Stomach (tissue), 9 donors: ENCODE data around the gene TBATA. TPM values are rescaled to one million over a fixed set of nuclear protein-coding genes. Genes with fewer than 3 reads are reported as not detected.

Experiments
- DNase-seq, 2 donors: peaks; one replicate each; pipeline versions ENCODE4 v3.0.0 to v3.0.0-alpha.2; 2013 to 2019
- H3K27ac ChIP-seq, 5 donors: fragments of 200-600 bp in 4 of 5; sonication (generic) in 4 of 5; one replicate each; pipeline ENCODE4 v1.5.1; 2013 to 2019; ENCODE audit warnings: mild to moderate bottlenecking in 1 of 5, moderate library complexity in 1 of 5
- H3K27me3 ChIP-seq, 3 donors: fragments of 200-600 bp; sonication (generic); one replicate each; pipeline ENCODE4 v1.5.1; 2017 to 2019; ENCODE audit warnings: mixed run types in 1 of 3
- H3K36me3 ChIP-seq, 4 donors: fragments of 200-600 bp; sonication (generic); 1 replicate in 3 of 4; 2 replicates in 1 of 4; pipeline ENCODE4 v1.5.1; 2016 to 2019
- H3K4me1 ChIP-seq, 4 donors: fragments of 200-600 bp; sonication (generic); one replicate each; pipeline ENCODE4 v1.5.1; 2016 to 2019
- H3K4me3 ChIP-seq, 4 donors: fragments of 200-600 bp; sonication (generic) in 3 of 4; one replicate each; pipeline ENCODE4 v1.5.1; 2016 to 2019; ENCODE audit warnings: mild to moderate bottlenecking in 1 of 4
- H3K9me3 ChIP-seq, 4 donors: fragments of 200-600 bp; sonication (generic); one replicate each; pipeline ENCODE4 v1.5.1; 2016 to 2019
- CTCF ChIP-seq, 7 experiments: fragments of 450-650 bp in 4 of 7; fragments of 200-600 bp in 3 of 7; sonication (generic) in 3 of 7; IDR thresholded peaks; one replicate each; pipeline ENCODE4 v1.5.1; 2016 to 2019; ENCODE audit warnings: antibody characterized with exemption in 7 of 7, control low read depth in 2 of 7, mild to moderate bottlenecking in 1 of 7
- EP300 ChIP-seq: sonication (generic); formaldehyde crosslinking; IDR thresholded peaks from one replicate; pipeline ENCODE4 v1.6.1; 2017; ENCODE audit warnings: antibody characterized with exemption
- POLR2A ChIP-seq, 4 donors: fragments of 450-650 bp; IDR thresholded peaks; one replicate each; pipeline ENCODE4 v1.6.1; 2016; ENCODE audit warnings: antibody characterized with exemption in 4 of 4, control low read depth in 2 of 4, mild to moderate bottlenecking in 1 of 4, moderate library complexity in 1 of 4
- POLR2AphosphoS5 ChIP-seq, 3 donors: sonication (generic); formaldehyde crosslinking; IDR thresholded peaks; one replicate each; pipeline ENCODE4 v1.6.1; 2016; ENCODE audit warnings: antibody characterized with exemption in 3 of 3
- WGBS, 5 donors: extraction: QIAGEN DNeasy Blood & Tissue Kit in 3 of 5; methylation state at CpG; one replicate each; pipeline versions ENCODE4 v1.1.5 to v1.1.7; 2013 to 2018; 5-methylcytosine and 5-hydroxymethylcytosine counted together
- intact Hi-C: fragments of 100-400 bp; cut with DNase I; formaldehyde crosslinking; loops from one replicate; pipeline ENCODE4 v1.15.1; 2023; ENCODE audit warnings: low total_unique reads
- polyA plus RNA-seq, 3 donors: library from polyadenylated mRNA; stranded (reverse); fragments of 200-250 nt; gene quantifications; one replicate each; pipeline ENCODE4 v1.2.3, GENCODE V29; 2013
- total RNA-seq, 5 donors: library from RNA; depleted of rRNA; stranded (reverse); fragments of >200 nt; gene quantifications; one replicate each; pipeline versions ENCODE4 v1.1.0 to v1.2.3, GENCODE V29; 2014 to 2016
- donor health status: healthy with polysubstance abuse.
- donor health status: Bipolar disorder and iron deficiency.
- donor health status: healthy.

TBATA gene
- total and polyA plus RNA-seq, 8 donors, result not detected

- no peak overlapping the region for H3K27ac ChIP-seq
- no peak for DNase-seq
- 91 to 100% (median 96%) methylated on average over 1 of the region's 1 CpG for WGBS, 5 donors
- no peak overlapping the region for H3K4me3 ChIP-seq
- H3K27me3 ChIP-seq, result no peaks in the 10 kb centered on the region
- no peaks in the 10 kb centered on the region for H3K36me3 ChIP-seq
- H3K9me3 ChIP-seq, result no peaks in the 10 kb centered on the region
- intact Hi-C loops, result no loop called here
- TF ChIP-seq POLR2A (IDR thresholded peaks at IDR 0.05) (no peak), POLR2AphosphoS5 (IDR thresholded peaks at IDR 0.05) (no peak), EP300 (no peak)
- H3K4me1 ChIP-seq, result peaks cover 0 to 5% (median 0%) of the 10 kb centered on the region in 4 donors
These were observed 52.1 kb downstream of the TBATA start for GRCh38 chr10:70733051-70733450.

DNA sequence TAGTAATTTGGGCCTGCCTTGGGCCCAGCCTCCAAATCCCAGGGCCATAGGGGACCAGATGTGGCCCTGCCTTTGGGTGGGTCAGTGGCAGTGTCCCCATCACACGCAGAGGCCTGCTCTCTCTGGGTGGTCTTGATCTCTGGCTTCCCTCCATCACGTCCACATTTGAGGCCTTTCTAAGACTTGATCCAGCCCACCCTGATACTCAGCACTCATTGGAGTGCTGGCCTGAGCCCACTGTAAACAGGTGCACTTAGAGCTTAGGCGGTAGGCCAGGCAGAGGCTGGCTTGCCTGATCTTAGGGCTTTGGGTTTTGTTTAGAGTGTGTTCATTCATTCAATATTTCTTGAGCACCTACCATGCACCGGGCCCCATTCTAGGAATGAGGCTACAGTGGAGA, 52.6 kb downstream of the TBATA start:
- no peak for DNase-seq
- intact Hi-C loops, result no loop called here
- no peaks in the 10 kb centered on the region for H3K27me3 ChIP-seq
- H3K4me3 ChIP-seq, result no peak overlapping the region
- no peak overlapping the region for H3K27ac ChIP-seq
- H3K4me1 ChIP-seq, result peaks cover 0 to 5% (median 0%) of the 10 kb centered on the region in 4 donors
- H3K36me3 ChIP-seq, result no peaks in the 10 kb centered on the region
- 74 to 92% (median 86%) methylated on average over 3 to 4 of the region's 4 CpGs for WGBS, 5 donors
- no peak for TF ChIP-seq POLR2AphosphoS5 (IDR thresholded peaks at IDR 0.05)
- no peak for TF ChIP-seq CTCF (IDR thresholded peaks at IDR 0.05)
- no peak for TF ChIP-seq POLR2A (IDR thresholded peaks at IDR 0.05)
- TF ChIP-seq EP300, result no peak
- H3K9me3 ChIP-seq, result no peaks in the 10 kb centered on the region

- 58 to 93% (median 77%) methylated on average over 2 of the region's 2 CpGs for WGBS, 5 donors
- Histone ChIP-seq H3K27ac (no peak overlapping the region), H3K27me3 (no peaks in the 10 kb centered on the region), H3K36me3 (no peaks in the 10 kb centered on the region), H3K9me3 (no peaks in the 10 kb centered on the region), H3K4me3 (no peak overlapping the region), H3K4me1 (peaks cover 0 to 5% (median 0%) of the 10 kb centered on the region in 4 donors)
- no peak for TF ChIP-seq EP300
- TF ChIP-seq POLR2A (IDR thresholded peaks at IDR 0.05), result no peak
- no peak for TF ChIP-seq POLR2AphosphoS5 (IDR thresholded peaks at IDR 0.05)
- TF ChIP-seq CTCF (IDR thresholded peaks at IDR 0.05), result no peak
- DNase-seq, result no peak
- intact Hi-C loops, result no loop called here
These were observed 54.2 kb downstream of the TBATA start for GRCh38 chr10:70730955-70731354.

- TF ChIP-seq POLR2A (IDR thresholded peaks at IDR 0.05), result no peak
- no peak for TF ChIP-seq CTCF (IDR thresholded peaks at IDR 0.05)
- TF ChIP-seq POLR2AphosphoS5 (IDR thresholded peaks at IDR 0.05), result no peak
- no peak for TF ChIP-seq EP300
- H3K36me3 ChIP-seq, result no peaks in the 10 kb centered on the region
- H3K4me3 ChIP-seq, result no peak overlapping the region
- H3K27ac ChIP-seq, result no peak overlapping the region
- no peaks in the 10 kb centered on the region for H3K27me3 ChIP-seq
- DNase-seq, result peak in 1 of 2 donors; percentile 77
- no peaks in the 10 kb centered on the region for H3K9me3 ChIP-seq
- intact Hi-C loops, result no loop called here
- peaks cover 0 to 5% (median 0%) of the 10 kb centered on the region in 4 donors for H3K4me1 ChIP-seq
- WGBS, 5 donors, result 36 to 70% (median 60%) methylated on average over 5 to 16 of the region's 16 CpGs
These were observed 55.3 kb downstream of the TBATA start for GRCh38 chr10:70729763-70730357.

GRCh38 chr10:70728328-70728727, 56.8 kb downstream of the TBATA start:
- intact Hi-C loops, result no loop called here
- DNase-seq, result no peak
- H3K4me1 ChIP-seq, result peaks cover 0 to 5% (median 0%) of the 10 kb centered on the region in 4 donors
- H3K27ac ChIP-seq, result no peak overlapping the region
- no peaks in the 10 kb centered on the region for H3K9me3 ChIP-seq
- no peaks in the 10 kb centered on the region for H3K36me3 ChIP-seq
- H3K27me3 ChIP-seq, result no peaks in the 10 kb centered on the region
- H3K4me3 ChIP-seq, result no peak overlapping the region
- TF ChIP-seq EP300 (no peak), POLR2AphosphoS5 (IDR thresholded peaks at IDR 0.05) (no peak), POLR2A (IDR thresholded peaks at IDR 0.05) (no peak), CTCF (IDR thresholded peaks at IDR 0.05) (no peak)
- 66 to 86% (median 84%) methylated on average over 2 of the region's 2 CpGs for WGBS, 5 donors
